ENCODE data around the gene PRG3.

- no peak for TF ChIP-seq RAD21 (IDR thresholded peaks at IDR 0.05; ENCODE audit: low read length)
- no peak for TF ChIP-seq CTCF (conservative IDR thresholded peaks at IDR 0.05; ENCODE audit: low read depth, low read length)
- no peak for TF ChIP-seq CEBPB (IDR thresholded peaks at IDR 0.05; ENCODE audit: low read depth, low read length)
- no peak for TF ChIP-seq POLR2A (IDR thresholded peaks at IDR 0.05; ENCODE audit: low read depth, low read length)
- TF ChIP-seq ELK1 (IDR thresholded peaks at IDR 0.05; ENCODE audit: borderline replicate concordance, low read depth, low read length) = no peak
- TF ChIP-seq MAFK (IDR thresholded peaks at IDR 0.05; ENCODE audit: low read depth, low read length) = no peak
- no peak for TF ChIP-seq RFX5 (IDR thresholded peaks at IDR 0.05; ENCODE audit: low read depth, low read length)
Measured at GRCh38 chr11:57422669-57423068, 41.7 kb upstream of the PRG3 start.

All from IMR-90 (cell line).